ENCODE data around the gene PRIM2. TPM values are rescaled to one million over a fixed set of nuclear protein-coding genes. Genes with fewer than 3 reads are reported as not detected.

The PRIM2 gene
- total and polyA plus RNA-seq, 2 of the 8 experiments (the other 6 are each of a cell fraction or from before 2014, with no cell fraction given) = 20.8 to 46.8 TPM

GRCh38 chr6:57313711-57314471 is 3.5 kb upstream of the PRIM2 start (continued):
- TF ChIP-seq CHD7 (IDR thresholded peaks at IDR 0.05; ENCODE audit: insufficient replicate concordance, low read length) (no peak), HDAC2 (IDR thresholded peaks at IDR 0.05; ENCODE audit: borderline replicate concordance in 1 of 2, low read depth in 2 of 2, low read length in 2 of 2) (no peak), CBX8 (IDR thresholded peaks at IDR 0.05; ENCODE audit: borderline replicate concordance, low read depth, low read length) (no peak), SAP30 (IDR thresholded peaks at IDR 0.05; ENCODE audit: insufficient read depth, insufficient replicate concordance, low read length) (no peak), SP4 (IDR thresholded peaks at IDR 0.05; ENCODE audit: low read length) (no peak), FOSL1 (IDR thresholded peaks at IDR 0.05; ENCODE audit: insufficient read depth, low read depth, low read length) (no peak)

All from H1 (cell line).